OCI-LY3 (cell line): ENCODE results near the gene ABCC3.

ENCODE experiments used
- EZH2phosphoT487 ChIP-seq: fragments of 200-600 bp; shearing (Covaris generic); IDR thresholded peaks from 2 replicates; pipeline ENCODE4 v1.6.1; 2018; ENCODE audit warnings: antibody characterized with exemption, mixed run types, low read depth
- TF ChIP-seq, protein P1 (sequence below): fragments of 200-600, 300-600 bp; sonication (generic); IDR thresholded peaks from 2 replicates; pipeline ENCODE4 v1.5.1; 2014; ENCODE audit warnings: antibody characterized with exemption, low read length, low read depth

DNA sequence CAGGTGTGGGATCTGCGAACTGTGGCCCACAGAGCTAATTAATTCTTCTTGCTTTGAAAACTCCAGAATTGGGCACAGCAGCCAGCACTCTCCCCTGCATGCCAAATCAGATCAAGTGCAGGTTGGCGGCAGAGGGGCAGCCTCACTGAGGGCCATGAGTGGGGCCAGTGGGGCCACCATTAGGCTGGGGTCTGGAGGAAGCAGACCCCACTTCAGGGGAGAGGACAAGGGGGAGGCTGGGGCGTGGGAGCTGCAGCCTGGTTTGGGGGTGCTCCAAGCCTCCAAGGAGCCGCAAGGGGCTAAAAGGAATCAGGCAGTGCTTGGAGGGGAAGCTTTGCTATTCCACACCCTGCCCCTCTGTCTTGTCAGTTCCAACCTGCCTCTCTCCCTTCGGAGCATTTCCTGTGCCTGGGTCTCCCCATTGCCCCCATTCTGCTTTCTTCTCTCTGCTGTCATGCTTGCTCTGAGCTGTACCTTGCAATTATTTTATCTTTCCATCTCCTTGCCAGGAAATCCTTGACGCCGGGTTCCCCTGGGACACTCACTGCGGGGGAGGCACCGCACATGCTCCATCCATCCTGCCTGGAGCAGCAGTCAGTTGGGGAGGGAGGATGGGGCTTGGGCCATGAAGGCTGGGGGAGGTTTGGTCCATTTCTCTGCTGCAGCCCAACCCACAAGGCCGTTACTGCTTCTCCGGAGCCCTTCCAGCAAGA is 3.3 kb upstream of the ABCC3 start:
- TF ChIP-seq, protein P1, sequence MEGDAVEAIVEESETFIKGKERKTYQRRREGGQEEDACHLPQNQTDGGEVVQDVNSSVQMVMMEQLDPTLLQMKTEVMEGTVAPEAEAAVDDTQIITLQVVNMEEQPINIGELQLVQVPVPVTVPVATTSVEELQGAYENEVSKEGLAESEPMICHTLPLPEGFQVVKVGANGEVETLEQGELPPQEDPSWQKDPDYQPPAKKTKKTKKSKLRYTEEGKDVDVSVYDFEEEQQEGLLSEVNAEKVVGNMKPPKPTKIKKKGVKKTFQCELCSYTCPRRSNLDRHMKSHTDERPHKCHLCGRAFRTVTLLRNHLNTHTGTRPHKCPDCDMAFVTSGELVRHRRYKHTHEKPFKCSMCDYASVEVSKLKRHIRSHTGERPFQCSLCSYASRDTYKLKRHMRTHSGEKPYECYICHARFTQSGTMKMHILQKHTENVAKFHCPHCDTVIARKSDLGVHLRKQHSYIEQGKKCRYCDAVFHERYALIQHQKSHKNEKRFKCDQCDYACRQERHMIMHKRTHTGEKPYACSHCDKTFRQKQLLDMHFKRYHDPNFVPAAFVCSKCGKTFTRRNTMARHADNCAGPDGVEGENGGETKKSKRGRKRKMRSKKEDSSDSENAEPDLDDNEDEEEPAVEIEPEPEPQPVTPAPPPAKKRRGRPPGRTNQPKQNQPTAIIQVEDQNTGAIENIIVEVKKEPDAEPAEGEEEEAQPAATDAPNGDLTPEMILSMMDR, result no peak
- TF ChIP-seq EZH2phosphoT487, result no peak
